T-cell (primary cell): ENCODE results near the gene SUGCT. TPM values are rescaled to one million over a fixed set of nuclear protein-coding genes. Genes with fewer than 3 reads are reported as not detected.
"Not testable (repeated sequence)": the region's sequence is repeated elsewhere in the genome, so short reads cannot be mapped to it uniquely, and the experiment has no call there.

Source experiments
- ATAC-seq, 4 experiments: fragments of 200-7000 bp in 3 of 4; fragments of 150-1000 bp in 1 of 4; cut with Tn5 transposase; replicated peaks in 1 of 4; 1 replicate in 3 of 4; 2 replicates in 1 of 4; pipeline ENCODE4 v1.10.0; 2021; ENCODE audit warnings: moderate library complexity in 3 of 4, mild to moderate bottlenecking in 2 of 4, moderate number of reproducible peaks in 1 of 4
- CTCF ChIA-PET, 2 donors: fragments of 300-600 bp; sonication (Branson Sonifier 250); formaldehyde crosslinking; loops; one replicate each; lab custom pipeline; 2022; ENCODE audit warnings: antibody characterized with exemption in 2 of 2; lab: Charles Lee
- POLR2A ChIA-PET, 2 donors: fragments of 300-600 bp; sonication (Branson Sonifier 250); formaldehyde crosslinking; loops; one replicate each; lab custom pipeline; 2022; ENCODE audit warnings: antibody characterized with exemption in 2 of 2; lab: Charles Lee
- DNase-seq, 35 experiments: peaks; one replicate each; pipeline versions ENCODE4 v3.0.0 to v3.0.0-alpha.2; 2013 to 2023
- H3K27ac ChIP-seq: one replicate; pipeline ENCODE4 v1.5.1; 2013; ENCODE audit warnings: low read length
- H3K27me3 ChIP-seq, 2 experiments: replicated peaks in 1 of 2; 1 replicate in 1 of 2; 2 replicates in 1 of 2; pipeline versions ENCODE4 v1.6.1 to v1.7.0; 2013; ENCODE audit warnings: low read length in 1 of 2, mixed read lengths in 1 of 2; ENCODE audit not compliant: control insufficient read depth in 2 of 2, insufficient read depth in 2 of 2; ENCODE audit errors: extremely low read depth in 1 of 2
- H3K36me3 ChIP-seq, 2 donors: 1 replicate in 1 of 2; 2 replicates in 1 of 2; pipeline versions ENCODE4 v1.6.1 to v1.7.0; 2013; ENCODE audit warnings: low read length in 1 of 2; ENCODE audit not compliant: control insufficient read depth in 2 of 2, insufficient read depth in 1 of 2; ENCODE audit errors: extremely low read depth in 1 of 2
- H3K4me1 ChIP-seq, 2 experiments: 1 replicate in 1 of 2; 2 replicates in 1 of 2; pipeline versions ENCODE4 v1.6.1 to v1.7.0; 2013; ENCODE audit warnings: low read length in 2 of 2, mixed read lengths in 1 of 2; ENCODE audit not compliant: insufficient read depth in 2 of 2, control insufficient read depth in 1 of 2; ENCODE audit errors: extremely low read depth in 1 of 2
- H3K4me3 ChIP-seq, 2 donors: 1 replicate in 1 of 2; 2 replicates in 1 of 2; pipeline versions ENCODE4 v1.5.1 to v1.7.0; 2013; ENCODE audit warnings: mild to moderate bottlenecking in 2 of 2, low read length in 1 of 2, moderate library complexity in 1 of 2; ENCODE audit not compliant: control insufficient read depth in 1 of 2; ENCODE audit errors: extremely low read depth in 1 of 2
- H3K9me3 ChIP-seq: 2 replicates; pipeline ENCODE4 v1.7.0; 2013
- H3K27ac Mint-ChIP-seq, 2 donors: one replicate each; pipeline ENCODE4 v1.8.0; 2020 to 2021; ENCODE audit warnings: mild to moderate bottlenecking in 2 of 2, mixed read lengths in 2 of 2
- H3K27me3 Mint-ChIP-seq, 2 donors: one replicate each; pipeline ENCODE4 v1.8.0; 2021 to 2022; ENCODE audit warnings: mixed read lengths in 2 of 2
- H3K36me3 Mint-ChIP-seq: one replicate; pipeline ENCODE4 v1.8.0; 2021; ENCODE audit warnings: mixed read lengths
- H3K4me1 Mint-ChIP-seq, 3 donors: one replicate each; pipeline ENCODE4 v1.8.0; 2020 to 2022; ENCODE audit warnings: mixed read lengths in 3 of 3, mild to moderate bottlenecking in 1 of 3
- H3K4me3 Mint-ChIP-seq, 3 donors: one replicate each; pipeline ENCODE4 v1.8.0; 2020 to 2022; ENCODE audit warnings: mild to moderate bottlenecking in 3 of 3, mixed read lengths in 3 of 3, moderate library complexity in 3 of 3
- H3K9me3 Mint-ChIP-seq, 3 donors: one replicate each; pipeline ENCODE4 v1.8.0; 2020 to 2022; ENCODE audit warnings: mixed read lengths in 3 of 3
- WGBS: methylation state at CpG from one replicate; pipeline ENCODE4 v1.1.5; 2013; ENCODE audit warnings: missing lambda C conversion rate; ENCODE audit not compliant: insufficient coverage; 5-methylcytosine and 5-hydroxymethylcytosine counted together
- total RNA-seq, 35 experiments: library from RNA in 6 of 35; stranded (reverse) in 6 of 35; fragments of 120-200 nt in 1 of 35; gene quantifications; one replicate each; pipeline versions ENCODE4 v1.2.1 to v1.2.4 and lab custom pipeline; 2013 to 2026

Gene SUGCT
- total RNA-seq, 5 donors from 2014 or later (not counting 1 experiment from before 2014, with no cell fraction given) = 1.3 to 3.1 (median 2.3) TPM

GRCh38 chr7:40263752-40264390 is 129.1 kb downstream of the SUGCT start:
- POLR2A ChIA-PET = no interaction called here
- H3K36me3 ChIP-seq = no peaks in the 10 kb centered on the region
- no peaks in the 10 kb centered on the region for H3K27me3 ChIP-seq
- H3K9me3 Mint-ChIP-seq = no peaks in the 10 kb centered on the region
- no peak overlapping the region for H3K27ac ChIP-seq
- no peak for ATAC-seq
- no peak overlapping the region for H3K4me3 Mint-ChIP-seq
- WGBS = 53% methylated on average over 2 of the region's 3 CpGs
- no peaks in the 10 kb centered on the region for H3K27me3 Mint-ChIP-seq
- DNase-seq = no peak
- no peaks in the 10 kb centered on the region for H3K36me3 Mint-ChIP-seq
- CTCF ChIA-PET = no interaction called here
- no peak overlapping the region for H3K27ac Mint-ChIP-seq
- no peaks in the 10 kb centered on the region for H3K9me3 ChIP-seq
- H3K4me3 ChIP-seq = no peak overlapping the region
- H3K4me1 Mint-ChIP-seq = peaks cover 10 to 16% (median 16%) of the 10 kb centered on the region in 3 donors
- peaks cover 0 to 8% of the 10 kb centered on the region in 2 experiments for H3K4me1 ChIP-seq

DNA sequence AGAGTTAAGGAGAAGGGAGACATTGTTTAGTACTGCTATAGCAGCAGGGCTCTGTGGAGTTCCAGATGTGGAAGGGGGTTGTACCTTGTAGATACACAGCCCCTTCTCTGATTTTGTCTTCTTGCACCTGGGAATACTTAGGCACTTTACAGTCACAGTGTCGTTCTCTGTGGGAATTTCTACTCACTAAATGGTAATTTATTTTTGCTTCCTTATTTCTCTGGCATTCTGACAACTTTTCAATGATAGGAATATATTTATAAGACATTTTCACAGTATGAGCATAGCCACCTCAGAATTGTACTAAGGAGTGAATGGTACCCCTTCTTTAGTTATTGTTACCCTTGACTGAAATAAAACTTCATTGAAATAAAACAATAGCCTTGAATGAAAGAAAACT is 132.8 kb downstream of the SUGCT start:
- Mint-ChIP-seq H3K36me3 (no peaks in the 10 kb centered on the region), H3K4me3 (no peak overlapping the region), H3K9me3 (no peaks in the 10 kb centered on the region), H3K27me3 (no peaks in the 10 kb centered on the region), H3K4me1 (peaks cover 10 to 16% (median 16%) of the 10 kb centered on the region in 3 donors), H3K27ac (no peak overlapping the region)
- H3K36me3 ChIP-seq = no peaks in the 10 kb centered on the region
- H3K4me3 ChIP-seq = no peak overlapping the region
- ChIA-PET POLR2A (no interaction called here), CTCF (no interaction called here)
- WGBS = no CpG with 5 or more reads among the region's 1 CpG
- H3K27me3 ChIP-seq = no peaks in the 10 kb centered on the region
- DNase-seq (no peak), ATAC-seq (no peak)
- no peaks in the 10 kb centered on the region for H3K9me3 ChIP-seq
- no peak overlapping the region for H3K27ac ChIP-seq
- peaks cover 0 to 8% of the 10 kb centered on the region in 2 experiments for H3K4me1 ChIP-seq

- H3K4me3 ChIP-seq, ATAC-seq, H3K9me3 Mint-ChIP-seq, POLR2A ChIA-PET, H3K27ac Mint-ChIP-seq, H3K4me3 Mint-ChIP-seq, H3K36me3 Mint-ChIP-seq, H3K9me3 ChIP-seq, H3K36me3 ChIP-seq, DNase-seq, H3K27me3 ChIP-seq, H3K4me1 ChIP-seq, CTCF ChIA-PET, H3K27me3 Mint-ChIP-seq, H3K27ac ChIP-seq: not testable (repeated sequence)
- WGBS = 92% methylated on average over 4 of the region's 5 CpGs
- peaks cover 7 to 12% (median 11%) of the 10 kb centered on the region in 3 donors for H3K4me1 Mint-ChIP-seq
These were observed 134.0 kb downstream of the SUGCT start for GRCh38 chr7:40268810-40269209.

DNA sequence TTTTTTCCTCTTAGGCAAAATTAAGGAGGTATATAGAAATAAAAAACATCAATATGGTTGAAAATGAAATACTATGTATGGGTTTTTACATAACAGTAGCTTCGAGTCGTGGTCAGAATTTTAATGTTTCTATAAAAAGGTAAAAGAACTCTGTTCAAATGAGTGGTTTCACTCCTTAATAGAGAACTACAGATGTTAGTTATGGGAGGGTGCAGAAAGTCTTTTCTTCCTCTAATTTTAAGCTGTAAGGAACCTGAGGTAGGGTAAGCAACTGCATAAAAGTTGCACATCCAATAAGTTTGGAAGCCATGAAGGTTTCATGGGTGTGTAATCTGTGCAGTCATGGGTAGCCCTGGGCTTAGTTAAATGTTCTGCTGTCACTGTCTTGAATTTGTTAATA is 141.3 kb downstream of the SUGCT start:
- Histone ChIP-seq H3K9me3 (no peaks in the 10 kb centered on the region), H3K4me3 (no peak overlapping the region), H3K36me3 (no peaks in the 10 kb centered on the region), H3K27me3 (no peaks in the 10 kb centered on the region), H3K4me1 (no peaks in the 10 kb centered on the region), H3K27ac (no peak overlapping the region)
- no CpG with 5 or more reads among the region's 2 CpGs for WGBS
- no peak overlapping the region for H3K4me3 Mint-ChIP-seq
- no peaks in the 10 kb centered on the region for H3K4me1 Mint-ChIP-seq
- peaks cover 0 to 3% (median 0%) of the 10 kb centered on the region in 3 donors for H3K9me3 Mint-ChIP-seq
- ChIA-PET POLR2A (no interaction called here), CTCF (no interaction called here)
- DNase-seq (no peak), ATAC-seq (no peak)
- H3K27ac Mint-ChIP-seq = no peak overlapping the region
- H3K36me3 Mint-ChIP-seq = no peaks in the 10 kb centered on the region
- H3K27me3 Mint-ChIP-seq = no peaks in the 10 kb centered on the region

DNA sequence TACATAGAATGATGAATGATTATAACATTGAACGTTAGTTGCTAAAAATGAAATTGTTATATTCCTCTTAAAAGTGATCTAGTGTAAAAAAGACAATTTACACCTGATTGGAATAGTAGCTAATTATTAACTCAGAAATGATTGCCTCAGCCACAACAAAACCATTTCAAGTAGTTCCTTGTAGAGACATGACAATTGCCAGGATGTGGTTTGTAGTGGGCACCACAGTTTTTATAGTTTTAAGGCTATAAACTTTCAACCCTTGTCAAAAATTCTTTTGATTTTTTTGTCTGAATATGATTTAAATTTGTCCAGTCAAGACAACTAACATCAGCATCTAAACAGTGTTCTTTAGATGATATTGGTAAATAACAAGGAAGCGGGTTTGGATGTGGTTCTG is 145.2 kb downstream of the SUGCT start:
- Mint-ChIP-seq H3K36me3 (no peaks in the 10 kb centered on the region), H3K9me3 (peaks cover 0 to 3% (median 0%) of the 10 kb centered on the region in 3 donors), H3K27ac (no peak overlapping the region), H3K4me1 (no peaks in the 10 kb centered on the region), H3K27me3 (no peaks in the 10 kb centered on the region), H3K4me3 (no peak overlapping the region)
- no peak overlapping the region for H3K4me3 ChIP-seq
- H3K36me3 ChIP-seq = no peaks in the 10 kb centered on the region
- no peaks in the 10 kb centered on the region for H3K9me3 ChIP-seq
- no peaks in the 10 kb centered on the region for H3K4me1 ChIP-seq
- no peaks in the 10 kb centered on the region for H3K27me3 ChIP-seq
- POLR2A ChIA-PET = no interaction called here
- H3K27ac ChIP-seq = no peak overlapping the region
- CTCF ChIA-PET = no interaction called here
- DNase-seq = no peak
- no peak for ATAC-seq
- WGBS = no CpG with 5 or more reads among the region's 2 CpGs

DNA sequence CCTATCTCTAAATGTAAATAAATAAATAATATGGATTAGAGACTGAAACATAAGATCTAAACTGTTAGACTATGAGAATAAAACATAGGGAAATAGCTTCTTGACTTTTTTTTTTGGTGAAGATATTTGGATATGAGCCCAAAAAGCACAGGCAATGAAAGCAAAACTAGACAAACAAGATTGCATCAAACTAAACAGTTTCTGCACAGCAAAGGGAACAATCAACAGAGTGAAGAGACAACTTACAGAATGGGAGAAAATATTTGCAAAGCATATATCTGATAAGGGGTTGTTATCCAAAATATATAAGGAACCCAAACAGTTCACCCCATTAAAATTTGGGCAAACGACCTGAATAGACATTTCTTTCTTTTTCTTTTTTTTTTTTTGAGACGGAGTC is 148.1 kb downstream of the SUGCT start:
- WGBS = no CpG with 5 or more reads among the region's 2 CpGs
- Mint-ChIP-seq H3K4me1 (no peaks in the 10 kb centered on the region), H3K4me3 (no peak overlapping the region), H3K9me3 (peaks cover 0 to under 1% (median 0%) of the 10 kb centered on the region in 3 donors), H3K27me3 (no peaks in the 10 kb centered on the region), H3K36me3 (no peaks in the 10 kb centered on the region), H3K27ac (no peak overlapping the region)
- Histone ChIP-seq H3K27ac (no peak overlapping the region), H3K9me3 (no peaks in the 10 kb centered on the region), H3K27me3 (no peaks in the 10 kb centered on the region), H3K36me3 (no peaks in the 10 kb centered on the region), H3K4me1 (no peaks in the 10 kb centered on the region), H3K4me3 (no peak overlapping the region)
- ChIA-PET CTCF (no interaction called here), POLR2A (no interaction called here)
- DNase-seq = no peak
- no peak for ATAC-seq

- 70% methylated on average over 4 of the region's 6 CpGs for WGBS
- H3K4me3 Mint-ChIP-seq = no peak overlapping the region
- Histone ChIP-seq H3K27me3 (no peaks in the 10 kb centered on the region), H3K36me3 (no peaks in the 10 kb centered on the region), H3K4me3 (no peak overlapping the region), H3K4me1 (no peaks in the 10 kb centered on the region), H3K27ac (no peak overlapping the region), H3K9me3 (no peaks in the 10 kb centered on the region)
- H3K36me3 Mint-ChIP-seq = no peaks in the 10 kb centered on the region
- ChIA-PET CTCF (no interaction called here), POLR2A (no interaction called here)
- ATAC-seq = no peak
- H3K27me3 Mint-ChIP-seq = no peaks in the 10 kb centered on the region
- no peak for DNase-seq
- no peaks in the 10 kb centered on the region for H3K9me3 Mint-ChIP-seq
- H3K27ac Mint-ChIP-seq = no peak overlapping the region
- H3K4me1 Mint-ChIP-seq = no peaks in the 10 kb centered on the region
These were observed 148.6 kb downstream of the SUGCT start for GRCh38 chr7:40283391-40283790.
